MM.1S (cell line): ENCODE data around the gene LDAF1.
"Not testable (repeated sequence)": the region's sequence is repeated elsewhere in the genome, so short reads cannot be mapped to it uniquely, and the experiment has no call there.

Source experiments
- CTCF ChIP-seq: fragments of 300-600 bp; sonication (generic); IDR thresholded peaks from 2 replicates; pipeline ENCODE4 v1.5.1; 2016; ENCODE audit warnings: antibody characterized with exemption, low read length, mixed read lengths
- EZH2 ChIP-seq: fragments of 300-600 bp; sonication (generic); optimal IDR thresholded peaks from 2 replicates; pipeline ENCODE3; 2017; ENCODE audit warnings: low read depth, mild to moderate bottlenecking, antibody characterized with exemption, low read length, mixed read lengths
- EZH2phosphoT487 ChIP-seq: fragments of 300-600 bp; sonication (generic); IDR thresholded peaks from 2 replicates; pipeline ENCODE4 v1.6.1; 2018; ENCODE audit warnings: antibody characterized with exemption, low read length

GRCh38 chr16:21115551-21115950 lies 42.9 kb upstream of the LDAF1 start:
- not testable (repeated sequence) for TF ChIP-seq CTCF, EZH2, EZH2phosphoT487
